Fibroblast of gingiva (primary cell): ENCODE results near the gene DAB2.
"Not testable (repeated sequence)": the region's sequence is repeated elsewhere in the genome, so short reads cannot be mapped to it uniquely, and the experiment has no call there.

Source experiments
- DNase-seq: peaks from one replicate; pipeline ENCODE4 v3.0.0-alpha.2; 2011; ENCODE audit warnings: low read depth

Gene DAB2

GRCh38 chr5:39340506-39340905, 84.3 kb downstream of the DAB2 start:
- peak; percentile 26 for DNase-seq

GRCh38 chr5:39337252-39337915, 87.4 kb downstream of the DAB2 start:
- DNase-seq, result no peak

- DNase-seq, result not testable (repeated sequence)
Measured at GRCh38 chr5:39334296-39334695, 90.5 kb downstream of the DAB2 start.

- DNase-seq, result no peak
Measured at GRCh38 chr5:39333104-39333503, 91.7 kb downstream of the DAB2 start.

GRCh38 chr5:39331861-39332381, 92.9 kb downstream of the DAB2 start:
- DNase-seq, result peak; percentile 49

- peak; percentile 15 for DNase-seq
Measured at GRCh38 chr5:39328731-39329130, 96.0 kb downstream of the DAB2 start.

GRCh38 chr5:39323542-39323941, 101.2 kb downstream of the DAB2 start:
- DNase-seq, result no peak
